Panc1 (cell line): ENCODE data around the gene TMED7. TPM values are rescaled to one million over a fixed set of nuclear protein-coding genes. Genes with fewer than 3 reads are reported as not detected.

Source experiments
- ATAC-seq: fragments of 200-7000 bp; cut with Tn5 transposase; 2 replicates; pipeline ENCODE4 v1.9.1; 2020; ENCODE audit warnings: mild to moderate bottlenecking, moderate library complexity
- BruUV-seq: library from RNA; stranded (reverse); fragments of 400-500 nt; replicated peaks from 2 replicates; lab custom pipeline; 2021; lab: Mats Ljungman, UMichigan
- CTCF ChIA-PET: fragments of 300-600 bp; sonication (Branson Sonifier 250); formaldehyde crosslinking; loops from one replicate; lab custom pipeline; 2022; ENCODE audit warnings: antibody characterized with exemption; lab: Charles Lee
- POLR2A ChIA-PET: fragments of 300-600 bp; sonication (Branson Sonifier 250); formaldehyde crosslinking; loops from one replicate; lab custom pipeline; 2022; ENCODE audit warnings: antibody characterized with exemption; lab: Charles Lee
- DNase-seq: peaks from one replicate; pipeline ENCODE4 v3.0.0-alpha.2; 2010; ENCODE audit warnings: low read depth, low spot score
- H3K27ac ChIP-seq: 2 replicates; pipeline ENCODE4 v1.5.1; 2011; ENCODE audit warnings: mild to moderate bottlenecking, low read length, inconsistent platforms
- H3K27me3 ChIP-seq: fragments of 200-500 bp; sonication (Bioruptor generic); 2 replicates; pipeline ENCODE4 v1.6.0; 2014; ENCODE audit warnings: low read length, inconsistent platforms; ENCODE audit not compliant: control insufficient read depth, insufficient read depth
- H3K36me3 ChIP-seq: fragments of 200-500 bp; sonication (Bioruptor generic); 2 replicates; pipeline ENCODE4 v1.5.1; 2014; ENCODE audit warnings: inconsistent platforms, mild to moderate bottlenecking, low read length, moderate library complexity; ENCODE audit not compliant: control insufficient read depth, insufficient read depth
- H3K4me1 ChIP-seq: 2 replicates; pipeline ENCODE4 v1.5.1; 2011; ENCODE audit warnings: inconsistent platforms, mild to moderate bottlenecking, low read length, moderate library complexity; ENCODE audit not compliant: control insufficient read depth, insufficient read depth
- H3K4me3 ChIP-seq, 2 experiments: 2 replicates each; pipeline ENCODE4 v1.5.1; 2011 to 2012; ENCODE audit warnings: low read depth in 2 of 2, low read length in 2 of 2, mild to moderate bottlenecking in 2 of 2, inconsistent platforms in 1 of 2, moderate library complexity in 1 of 2
- H3K9me3 ChIP-seq: fragments of 200-500 bp; sonication (Bioruptor generic); 2 replicates; pipeline ENCODE4 v1.5.1; 2014; ENCODE audit warnings: low read depth, mild to moderate bottlenecking, inconsistent platforms, low read length, moderate library complexity; ENCODE audit not compliant: control insufficient read depth, insufficient read depth
- POLR2AphosphoS5 ChIP-seq: IDR thresholded peaks from 2 replicates; pipeline ENCODE4 v1.6.1; 2012; ENCODE audit warnings: mild to moderate bottlenecking, low read depth, low read length, moderate library complexity
- REST ChIP-seq, 2 experiments: IDR thresholded peaks; 2 replicates each; pipeline ENCODE4 v1.6.1; 2011 to 2012; ENCODE audit warnings: low read depth in 2 of 2, control low read depth in 1 of 2, low read length in 1 of 2, mild to moderate bottlenecking in 1 of 2, moderate library complexity in 1 of 2; ENCODE audit not compliant: insufficient read depth in 1 of 2
- SIN3A ChIP-seq: IDR thresholded peaks from 2 replicates; pipeline ENCODE4 v1.6.1; 2012; ENCODE audit warnings: low read depth, mild to moderate bottlenecking, low read length, moderate library complexity, borderline replicate concordance; ENCODE audit not compliant: insufficient read depth
- TCF7L2 ChIP-seq: IDR thresholded peaks from 2 replicates; pipeline ENCODE4 v1.6.1; 2011; ENCODE audit warnings: mild to moderate bottlenecking, low read depth, low read length, inconsistent platforms
- in situ Hi-C: cut with HindIII; loops from 2 replicates; pipeline ENCODE4 v1.10.0; 2016; ENCODE audit warnings: low sequenced_read_pairs, low pct_unique_long_range_greater_than_20kb
- intact Hi-C: fragments of 100-400 bp; cut with micrococcal nuclease; formaldehyde crosslinking; loops from one replicate; pipeline ENCODE4 v1.10.0; 2022; ENCODE audit not compliant: unreplicated experiment
- total RNA-seq: library from RNA; stranded (reverse); gene quantifications from one replicate; pipeline ENCODE4 v1.2.1, GENCODE V29; 2021; ENCODE audit not compliant: unreplicated experiment
- TF ChIP-seq, protein P1 (sequence below): fragments of 450-650 bp; IDR thresholded peaks from 2 replicates; pipeline ENCODE4 v1.5.1; 2017; ENCODE audit warnings: mild to moderate bottlenecking

TMED7 gene
- total RNA-seq, 1 experiment from 2014 or later: 113 TPM

DNA sequence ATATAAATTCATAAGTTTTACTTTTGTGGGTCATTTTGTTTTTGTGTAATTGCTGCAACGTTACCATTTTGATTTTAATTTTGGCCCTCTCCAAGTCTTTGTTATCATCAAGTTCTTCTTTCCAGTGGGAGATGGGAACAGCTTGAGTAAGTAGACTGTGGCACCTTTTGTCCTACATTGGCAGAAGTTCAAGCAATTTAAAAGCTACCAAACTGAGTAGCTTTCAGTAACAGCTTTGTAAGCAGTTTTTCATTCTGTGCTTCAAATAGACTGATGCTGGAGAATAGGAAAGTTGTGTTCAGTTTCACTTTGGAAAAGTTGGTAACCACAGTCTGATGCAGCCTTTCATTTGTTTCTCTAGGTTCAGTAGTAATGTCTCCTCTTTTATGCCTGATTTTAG lies 47.8 kb upstream of the TMED7 start:
- no peak for TF ChIP-seq REST (IDR thresholded peaks at IDR 0.05; ENCODE audit: insufficient read depth in 1 of 2, low read depth in 2 of 2, low read length in 1 of 2)
- no peak for TF ChIP-seq POLR2AphosphoS5
- no peak for TF ChIP-seq SIN3A
- TF ChIP-seq, protein P1, sequence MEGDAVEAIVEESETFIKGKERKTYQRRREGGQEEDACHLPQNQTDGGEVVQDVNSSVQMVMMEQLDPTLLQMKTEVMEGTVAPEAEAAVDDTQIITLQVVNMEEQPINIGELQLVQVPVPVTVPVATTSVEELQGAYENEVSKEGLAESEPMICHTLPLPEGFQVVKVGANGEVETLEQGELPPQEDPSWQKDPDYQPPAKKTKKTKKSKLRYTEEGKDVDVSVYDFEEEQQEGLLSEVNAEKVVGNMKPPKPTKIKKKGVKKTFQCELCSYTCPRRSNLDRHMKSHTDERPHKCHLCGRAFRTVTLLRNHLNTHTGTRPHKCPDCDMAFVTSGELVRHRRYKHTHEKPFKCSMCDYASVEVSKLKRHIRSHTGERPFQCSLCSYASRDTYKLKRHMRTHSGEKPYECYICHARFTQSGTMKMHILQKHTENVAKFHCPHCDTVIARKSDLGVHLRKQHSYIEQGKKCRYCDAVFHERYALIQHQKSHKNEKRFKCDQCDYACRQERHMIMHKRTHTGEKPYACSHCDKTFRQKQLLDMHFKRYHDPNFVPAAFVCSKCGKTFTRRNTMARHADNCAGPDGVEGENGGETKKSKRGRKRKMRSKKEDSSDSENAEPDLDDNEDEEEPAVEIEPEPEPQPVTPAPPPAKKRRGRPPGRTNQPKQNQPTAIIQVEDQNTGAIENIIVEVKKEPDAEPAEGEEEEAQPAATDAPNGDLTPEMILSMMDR: no peak
- no peak for TF ChIP-seq TCF7L2
- H3K36me3 ChIP-seq: no peaks in the 10 kb centered on the region
- in situ Hi-C loops: no loop called here
- no peaks in the 10 kb centered on the region for H3K9me3 ChIP-seq
- H3K4me3 ChIP-seq: no peak overlapping the region
- H3K27ac ChIP-seq: no peak overlapping the region
- intact Hi-C loops: no loop called here
- CTCF ChIA-PET: no interaction called here
- POLR2A ChIA-PET: no interaction called here
- no peaks in the 10 kb centered on the region for H3K27me3 ChIP-seq
- ATAC-seq: no peak
- no peak for DNase-seq
- H3K4me1 ChIP-seq: no peaks in the 10 kb centered on the region
- no TSS peak for BruUV-seq

DNA sequence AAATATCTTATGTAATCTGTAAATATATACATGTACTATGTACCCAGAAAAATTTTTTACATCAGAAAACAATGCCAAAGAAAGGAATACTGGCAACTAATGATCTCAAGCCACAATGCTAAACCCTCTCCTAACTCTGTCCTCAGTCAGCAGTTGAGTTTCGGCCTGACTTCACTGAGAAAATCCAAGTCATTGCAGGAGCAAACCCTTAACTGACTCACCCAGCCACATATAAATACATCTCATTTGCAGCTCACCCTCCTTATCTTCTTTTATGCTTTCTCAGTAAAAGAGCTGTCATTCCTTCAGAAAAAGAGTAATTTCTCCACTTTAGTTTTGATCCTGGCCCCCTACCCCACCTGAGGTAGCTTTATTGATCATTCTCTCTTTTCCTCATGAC lies 46.1 kb upstream of the TMED7 start:
- in situ Hi-C loops (no loop called here), intact Hi-C loops (no loop called here)
- no peaks in the 10 kb centered on the region for H3K9me3 ChIP-seq
- TF ChIP-seq, protein P1: no peak
- no peak for TF ChIP-seq SIN3A
- TF ChIP-seq POLR2AphosphoS5: no peak
- TF ChIP-seq TCF7L2: no peak
- TF ChIP-seq REST (IDR thresholded peaks at IDR 0.05; ENCODE audit: insufficient read depth in 1 of 2, low read depth in 2 of 2, low read length in 1 of 2): no peak
- ATAC-seq (no peak), DNase-seq (no peak)
- CTCF ChIA-PET: no interaction called here
- POLR2A ChIA-PET: no interaction called here
- H3K27me3 ChIP-seq: no peaks in the 10 kb centered on the region
- no peak overlapping the region for H3K4me3 ChIP-seq
- no peaks in the 10 kb centered on the region for H3K36me3 ChIP-seq
- no TSS peak for BruUV-seq
- H3K27ac ChIP-seq: no peak overlapping the region
- no peaks in the 10 kb centered on the region for H3K4me1 ChIP-seq
